Ectodermal cell (in vitro differentiated cells): ENCODE data around the gene SPOP.

ENCODE experiments used
- H3K27ac ChIP-seq: 2 replicates; pipeline ENCODE4 v1.7.0; 2013; ENCODE audit warnings: mild to moderate bottlenecking, low read depth, low read length; ENCODE audit not compliant: insufficient read depth, poor library complexity, severe bottlenecking
- H3K27me3 ChIP-seq: 2 replicates; pipeline ENCODE4 v1.7.0; 2013; ENCODE audit warnings: mild to moderate bottlenecking, low read length; ENCODE audit not compliant: insufficient read depth, control insufficient read depth, poor library complexity, severe bottlenecking
- H3K36me3 ChIP-seq: one replicate; pipeline ENCODE4 v1.7.0; 2013; ENCODE audit warnings: low read length; ENCODE audit not compliant: control insufficient read depth, insufficient read depth
- H3K4me1 ChIP-seq: one replicate; pipeline ENCODE4 v1.7.0; 2013; ENCODE audit warnings: low read length; ENCODE audit not compliant: control insufficient read depth, insufficient read depth
- H3K4me3 ChIP-seq: 2 replicates; pipeline ENCODE4 v1.7.0; 2013; ENCODE audit warnings: low read depth, low read length, control low read depth; ENCODE audit not compliant: insufficient read depth
- H3K9me3 ChIP-seq: 2 replicates; pipeline ENCODE4 v1.7.0; 2013; ENCODE audit warnings: mild to moderate bottlenecking, low read length, moderate library complexity; ENCODE audit not compliant: control insufficient read depth
- WGBS, 2 experiments: methylation state at CpG; one replicate each; pipeline ENCODE4 v1.1.7; 2013; ENCODE audit warnings: missing lambda C conversion rate in 2 of 2; 5-methylcytosine and 5-hydroxymethylcytosine counted together

The SPOP gene

GRCh38 chr17:49580981-49581647 lies 96.8 kb downstream of the SPOP start:
- Histone ChIP-seq H3K4me3 (no peak overlapping the region), H3K27ac (no peak overlapping the region), H3K9me3 (no peaks in the 10 kb centered on the region), H3K27me3 (peaks cover 12% of the 10 kb centered on the region), H3K4me1 (peaks cover 11% of the 10 kb centered on the region), H3K36me3 (no peaks in the 10 kb centered on the region)
- WGBS, 2 experiments, result 90 to 91% methylated on average over 12 of the region's 12 CpGs

GRCh38 chr17:49580055-49580721 lies 97.7 kb downstream of the SPOP start:
- Histone ChIP-seq H3K9me3 (no peaks in the 10 kb centered on the region), H3K4me1 (peaks cover 11% of the 10 kb centered on the region), H3K27me3 (peaks cover 13% of the 10 kb centered on the region), H3K27ac (no peak overlapping the region), H3K36me3 (no peaks in the 10 kb centered on the region), H3K4me3 (no peak overlapping the region)
- 90 to 91% methylated on average over 21 of the region's 21 CpGs for WGBS, 2 experiments

- Histone ChIP-seq H3K27ac (no peak overlapping the region), H3K9me3 (no peaks in the 10 kb centered on the region), H3K27me3 (peaks cover 16% of the 10 kb centered on the region), H3K4me1 (peaks cover 11% of the 10 kb centered on the region), H3K36me3 (no peaks in the 10 kb centered on the region), H3K4me3 (no peak overlapping the region)
- WGBS, 2 experiments, result 88 to 91% methylated on average over 5 of the region's 5 CpGs
These were observed 98.4 kb downstream of the SPOP start for GRCh38 chr17:49579522-49579921.

- Histone ChIP-seq H3K9me3 (no peaks in the 10 kb centered on the region), H3K27me3 (peaks cover 16% of the 10 kb centered on the region), H3K4me1 (peaks cover 11% of the 10 kb centered on the region), H3K4me3 (no peak overlapping the region), H3K36me3 (no peaks in the 10 kb centered on the region), H3K27ac (no peak overlapping the region)
- WGBS, 2 experiments, result 94 to 95% methylated on average over 17 of the region's 17 CpGs
These were observed 98.9 kb downstream of the SPOP start for GRCh38 chr17:49578952-49579500.

GRCh38 chr17:49578414-49578813 lies 99.5 kb downstream of the SPOP start:
- no peaks in the 10 kb centered on the region for H3K36me3 ChIP-seq
- H3K9me3 ChIP-seq, result no peaks in the 10 kb centered on the region
- H3K4me3 ChIP-seq, result no peak overlapping the region
- H3K27me3 ChIP-seq, result peaks cover 16% of the 10 kb centered on the region
- H3K27ac ChIP-seq, result no peak overlapping the region
- WGBS, 2 experiments, result 92 to 94% methylated on average over 13 of the region's 13 CpGs
- peaks cover 11% of the 10 kb centered on the region for H3K4me1 ChIP-seq

GRCh38 chr17:49577963-49578362 lies 99.9 kb downstream of the SPOP start:
- Histone ChIP-seq H3K27me3 (peaks cover 16% of the 10 kb centered on the region), H3K36me3 (no peaks in the 10 kb centered on the region), H3K27ac (no peak overlapping the region), H3K4me1 (peaks cover 11% of the 10 kb centered on the region), H3K9me3 (no peaks in the 10 kb centered on the region), H3K4me3 (no peak overlapping the region)
- WGBS, 2 experiments, result 72 to 79% methylated on average over 4 of the region's 4 CpGs

GRCh38 chr17:49577650-49577934 lies 100.3 kb downstream of the SPOP start:
- no peak overlapping the region for H3K27ac ChIP-seq
- peaks cover 16% of the 10 kb centered on the region for H3K27me3 ChIP-seq
- H3K9me3 ChIP-seq, result no peaks in the 10 kb centered on the region
- H3K36me3 ChIP-seq, result no peaks in the 10 kb centered on the region
- H3K4me1 ChIP-seq, result peaks cover 11% of the 10 kb centered on the region
- WGBS, 2 experiments, result 77 to 85% methylated on average over 3 of the region's 3 CpGs
- H3K4me3 ChIP-seq, result peak overlapping the region; percentile 82

GRCh38 chr17:49576917-49577649 lies 100.8 kb downstream of the SPOP start:
- Histone ChIP-seq H3K4me1 (peaks cover 11% of the 10 kb centered on the region), H3K36me3 (no peaks in the 10 kb centered on the region), H3K9me3 (no peaks in the 10 kb centered on the region), H3K27ac (no peak overlapping the region), H3K4me3 (peak overlapping the region; percentile 82), H3K27me3 (peaks cover 21% of the 10 kb centered on the region)
- WGBS, 2 experiments, result 12 to 13% methylated on average over 22 of the region's 22 CpGs

GRCh38 chr17:49576088-49576916 lies 101.6 kb downstream of the SPOP start:
- 0% methylated on average over 68 of the region's 68 CpGs for WGBS, 2 experiments
- Histone ChIP-seq H3K4me3 (peak overlapping the region; percentile 82), H3K27ac (peak overlapping the region; percentile 59), H3K4me1 (peaks cover 11% of the 10 kb centered on the region), H3K9me3 (no peaks in the 10 kb centered on the region), H3K36me3 (no peaks in the 10 kb centered on the region), H3K27me3 (peaks cover 22% of the 10 kb centered on the region)
